ENCODE results near the gene CCN2. TPM values are rescaled to one million over a fixed set of nuclear protein-coding genes. Genes with fewer than 3 reads are reported as not detected.

CCN2 gene
- total and polyA plus RNA-seq, 4 donors: 221 to 1,507 (median 772) TPM

Other genes with a start within 250 kb of the CCN2 start
- not detected for gene OR2A4, start 250.0 kb downstream of the CCN2 start, total RNA-seq
- 1 to 10 TPM in 1 of 2 donors, not detected in 1; 1.0 TPM for gene OR2A4, start 250.0 kb downstream of the CCN2 start, polyA plus RNA-seq
- gene CTAGE9, start 240.4 kb downstream of the CCN2 start, total RNA-seq: not detected
- gene CTAGE9, start 240.4 kb downstream of the CCN2 start, polyA plus RNA-seq: not detected
- gene ENPP1, start 143.4 kb downstream of the CCN2 start, total RNA-seq: 10 to 100 TPM; 20.2 to 35.2 TPM
- 1 to 10 TPM; 1.3 to 8.8 TPM for gene ENPP1, start 143.4 kb downstream of the CCN2 start, polyA plus RNA-seq

Measured in aorta (tissue), 4 donors.